CD4-positive, alpha-beta T cell treated with Interleukin-1 beta for 1 hour (primary cell): ENCODE results near the gene ATP1B2.
"Not testable (repeated sequence)": the region's sequence is repeated elsewhere in the genome, so short reads cannot be mapped to it uniquely, and the experiment has no call there.

Experiments used
- DNase-seq, 2 donors: peaks; one replicate each; pipeline ENCODE4 v3.0.0-alpha.2; 2020 to 2022

The ATP1B2 gene, protein sequence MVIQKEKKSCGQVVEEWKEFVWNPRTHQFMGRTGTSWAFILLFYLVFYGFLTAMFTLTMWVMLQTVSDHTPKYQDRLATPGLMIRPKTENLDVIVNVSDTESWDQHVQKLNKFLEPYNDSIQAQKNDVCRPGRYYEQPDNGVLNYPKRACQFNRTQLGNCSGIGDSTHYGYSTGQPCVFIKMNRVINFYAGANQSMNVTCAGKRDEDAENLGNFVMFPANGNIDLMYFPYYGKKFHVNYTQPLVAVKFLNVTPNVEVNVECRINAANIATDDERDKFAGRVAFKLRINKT

DNA sequence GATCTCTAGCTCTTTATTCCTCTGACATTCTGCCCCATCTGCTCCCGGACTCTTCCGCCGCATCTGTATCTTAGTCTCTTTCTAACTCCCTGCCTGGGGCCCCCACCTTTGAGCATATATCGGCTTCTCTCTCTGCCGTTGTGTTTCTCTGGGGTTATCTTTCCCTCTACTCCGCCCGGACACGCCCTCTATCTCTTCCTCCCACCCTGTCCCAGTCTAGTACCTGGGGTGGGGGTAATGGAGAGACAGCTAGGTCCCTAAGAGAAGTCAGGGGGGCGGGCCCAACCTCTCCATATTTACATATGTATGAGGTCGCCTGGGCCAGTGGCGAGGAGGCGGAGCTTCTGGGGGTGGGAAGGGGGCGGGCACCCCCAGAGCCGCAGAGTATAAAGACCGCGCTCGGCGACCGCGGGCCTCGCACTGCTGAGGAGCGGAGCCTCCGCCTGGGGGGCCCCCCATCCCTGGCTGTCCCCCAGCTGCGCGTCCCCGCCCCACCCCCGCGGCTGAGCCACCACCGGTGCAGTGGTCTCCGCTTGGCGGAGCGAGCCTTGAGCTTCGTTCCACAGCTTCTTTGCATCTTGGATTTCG, at the start of gene ATP1B2:
Gene ATP1B2, plus strand, starts transcription at position 418 of the 588 bp plus-strand sequence. CDS start 593 bp downstream, outside the sequence.
- DNase-seq: peak; percentile 76 to 78

GRCh38 chr17:7606280-7606679, 44.4 kb upstream of the ATP1B2 start:
- no peak for DNase-seq

GRCh38 chr17:7610641-7611040, 40.1 kb upstream of the ATP1B2 start:
- DNase-seq: no peak

- DNase-seq: no peak
Observed at GRCh38 chr17:7611635-7612293, 39.0 kb upstream of the ATP1B2 start.

- DNase-seq: no peak
Observed at GRCh38 chr17:7612294-7612640, 38.5 kb upstream of the ATP1B2 start.

DNA sequence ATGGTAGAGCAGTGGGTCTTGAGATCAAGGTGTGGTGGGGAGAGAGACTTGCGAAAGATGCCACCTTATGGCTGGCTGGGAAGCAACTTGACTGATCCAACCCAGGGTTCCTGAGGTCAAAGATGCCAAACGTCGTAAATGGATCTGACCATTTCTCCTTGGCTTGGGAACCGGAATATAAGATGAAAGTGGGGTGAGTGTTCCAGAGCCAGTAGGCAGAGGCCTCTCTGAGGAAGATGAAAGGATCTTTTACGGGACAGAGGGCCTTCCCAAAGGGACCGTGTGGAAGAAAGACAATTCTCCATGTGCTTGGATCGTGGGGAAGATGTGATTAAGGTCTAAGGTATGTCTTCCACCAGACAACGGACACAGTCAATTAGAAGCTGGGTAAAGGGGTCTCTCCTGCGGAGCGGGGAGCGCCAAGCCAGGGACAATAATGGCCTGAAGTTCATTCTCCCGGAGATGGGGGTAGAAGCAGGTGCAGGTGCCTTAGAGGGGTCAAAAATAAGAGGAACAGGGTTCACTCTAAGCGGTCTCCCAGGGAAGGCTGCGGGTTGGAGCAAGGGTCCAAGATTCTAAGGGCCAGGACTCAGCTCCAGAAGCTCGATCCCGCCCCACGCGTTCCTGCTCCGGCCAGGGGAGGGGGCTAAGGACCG, 36.8 kb upstream of the ATP1B2 start:
- no peak for DNase-seq

DNA sequence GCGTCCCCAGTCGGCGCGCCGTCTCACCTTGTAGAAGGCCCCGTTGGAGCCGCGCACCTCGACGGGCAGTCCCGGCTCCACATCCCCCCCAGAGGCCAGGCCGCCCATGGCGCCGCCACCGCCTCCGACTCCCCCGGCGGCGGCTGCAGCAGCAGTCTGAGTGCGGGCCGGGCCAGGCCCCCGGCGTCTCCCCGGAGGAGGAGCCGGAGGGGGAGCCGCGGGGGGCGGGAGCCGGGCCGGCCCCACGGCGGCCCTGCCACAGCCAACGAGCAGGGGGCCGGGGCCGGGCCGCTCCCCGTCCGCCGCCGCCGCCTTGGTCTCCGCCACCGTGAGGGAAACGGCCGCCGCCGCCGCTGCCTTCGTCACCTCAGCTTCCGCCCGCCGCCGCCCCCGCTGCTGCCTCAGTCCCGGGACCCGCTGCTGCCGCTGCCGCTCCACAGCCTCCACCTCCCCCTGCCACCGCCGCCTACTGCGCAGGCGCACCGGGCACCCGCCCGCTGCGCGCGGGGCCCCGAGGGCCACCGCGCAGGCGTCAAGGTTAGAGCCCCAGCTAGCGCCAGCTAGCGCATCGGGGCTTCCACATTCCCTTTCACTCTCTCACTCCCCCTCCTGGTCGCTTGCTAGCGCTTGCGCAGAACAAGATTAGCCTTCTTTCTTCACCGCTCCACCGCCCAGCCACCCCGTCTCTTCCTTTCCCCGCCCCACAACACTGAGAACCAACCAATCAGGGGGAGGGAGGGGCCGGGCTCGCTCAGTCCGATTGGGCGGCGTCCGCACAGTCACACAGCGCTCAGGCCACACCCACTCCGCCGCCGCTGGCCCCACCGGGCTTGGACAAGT, 36.1 kb upstream of the ATP1B2 start, which contains the start of gene FXR2:
Gene FXR2, minus strand, starts transcription at position 473 of the 840 bp plus-strand sequence. Its CDS starts 365 bp downstream, at position 108.
- DNase-seq: peak; percentile 100

GRCh38 chr17:7615265-7615747, 35.4 kb upstream of the ATP1B2 start:
- no peak for DNase-seq

- DNase-seq: no peak
Observed at GRCh38 chr17:7618608-7619007, 32.1 kb upstream of the ATP1B2 start.

GRCh38 chr17:7620835-7621234, 29.9 kb upstream of the ATP1B2 start:
- no peak for DNase-seq

- DNase-seq: no peak
Observed at GRCh38 chr17:7623661-7624060, 27.1 kb upstream of the ATP1B2 start.

DNA sequence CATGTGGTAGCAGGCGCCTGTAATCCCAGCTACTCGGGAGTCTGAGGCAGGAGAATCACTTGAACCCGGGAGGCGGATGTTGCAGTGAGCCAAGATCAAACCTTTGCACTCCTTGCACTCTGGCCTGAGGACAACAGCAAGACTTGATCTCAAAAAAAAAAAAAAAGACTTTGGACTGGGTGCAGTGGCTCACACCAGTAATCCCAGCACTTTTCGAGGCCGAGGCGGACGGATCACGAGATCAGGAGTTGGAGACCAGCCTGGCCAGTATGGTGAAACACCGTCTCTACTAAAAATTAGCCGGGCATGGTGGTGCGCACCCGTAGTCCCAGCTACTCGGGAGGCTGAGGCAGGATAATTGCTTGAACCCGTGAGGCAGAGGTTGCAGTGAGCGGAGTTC, 25.0 kb upstream of the ATP1B2 start:
- not testable (repeated sequence) for DNase-seq

DNA sequence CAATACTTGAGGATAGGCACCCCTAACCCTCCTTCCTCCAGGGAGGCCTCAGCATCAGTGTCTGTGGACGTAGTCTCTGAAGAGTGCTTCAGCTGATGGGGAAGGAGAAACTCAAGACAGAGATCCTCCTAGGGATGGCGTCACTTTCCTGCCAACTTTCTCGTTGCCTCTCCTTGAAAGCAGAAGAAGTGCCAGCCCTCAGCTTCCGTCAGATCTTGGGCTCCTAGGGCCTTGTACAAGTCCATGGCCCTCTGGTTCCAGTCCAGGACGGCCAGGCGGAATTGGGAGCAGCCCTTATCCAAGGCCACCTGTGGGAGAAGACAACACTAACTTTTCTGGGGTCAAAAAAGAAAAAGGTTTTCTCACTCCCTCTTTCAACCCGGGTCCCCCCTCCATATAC, 24.4 kb upstream of the ATP1B2 start:
- peak in 1 of 2 donors; percentile 19 for DNase-seq

DNA sequence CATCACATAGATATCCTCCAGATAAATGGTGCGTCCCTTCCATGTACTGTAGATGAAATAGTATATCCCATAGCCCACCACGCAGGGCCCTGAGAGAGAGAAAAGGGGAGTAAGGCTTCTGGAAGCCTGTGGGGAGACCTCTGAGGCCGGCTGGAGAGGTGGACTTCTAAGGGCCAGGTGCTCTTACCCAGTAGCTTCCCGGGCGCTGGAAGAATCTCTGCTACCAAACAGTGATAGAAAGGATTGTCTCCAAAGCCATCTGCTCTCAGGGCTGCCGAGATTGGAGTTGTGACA, 23.8 kb upstream of the ATP1B2 start:
- no peak for DNase-seq

GRCh38 chr17:7627250-7628121, 23.2 kb upstream of the ATP1B2 start, which contains the start of gene SAT2:
TSS of gene SAT2 (minus strand) at chr17:7627821. CDS start at chr17:7627635, 186 bp downstream.
- peak; percentile 90 for DNase-seq

- no peak for DNase-seq
Observed at GRCh38 chr17:7629939-7630571, 20.7 kb upstream of the ATP1B2 start, which contains the start of gene SHBG. TSS of gene SHBG (plus strand) at chr17:7630135. CDS start at chr17:7630173, 38 bp downstream.

DNA sequence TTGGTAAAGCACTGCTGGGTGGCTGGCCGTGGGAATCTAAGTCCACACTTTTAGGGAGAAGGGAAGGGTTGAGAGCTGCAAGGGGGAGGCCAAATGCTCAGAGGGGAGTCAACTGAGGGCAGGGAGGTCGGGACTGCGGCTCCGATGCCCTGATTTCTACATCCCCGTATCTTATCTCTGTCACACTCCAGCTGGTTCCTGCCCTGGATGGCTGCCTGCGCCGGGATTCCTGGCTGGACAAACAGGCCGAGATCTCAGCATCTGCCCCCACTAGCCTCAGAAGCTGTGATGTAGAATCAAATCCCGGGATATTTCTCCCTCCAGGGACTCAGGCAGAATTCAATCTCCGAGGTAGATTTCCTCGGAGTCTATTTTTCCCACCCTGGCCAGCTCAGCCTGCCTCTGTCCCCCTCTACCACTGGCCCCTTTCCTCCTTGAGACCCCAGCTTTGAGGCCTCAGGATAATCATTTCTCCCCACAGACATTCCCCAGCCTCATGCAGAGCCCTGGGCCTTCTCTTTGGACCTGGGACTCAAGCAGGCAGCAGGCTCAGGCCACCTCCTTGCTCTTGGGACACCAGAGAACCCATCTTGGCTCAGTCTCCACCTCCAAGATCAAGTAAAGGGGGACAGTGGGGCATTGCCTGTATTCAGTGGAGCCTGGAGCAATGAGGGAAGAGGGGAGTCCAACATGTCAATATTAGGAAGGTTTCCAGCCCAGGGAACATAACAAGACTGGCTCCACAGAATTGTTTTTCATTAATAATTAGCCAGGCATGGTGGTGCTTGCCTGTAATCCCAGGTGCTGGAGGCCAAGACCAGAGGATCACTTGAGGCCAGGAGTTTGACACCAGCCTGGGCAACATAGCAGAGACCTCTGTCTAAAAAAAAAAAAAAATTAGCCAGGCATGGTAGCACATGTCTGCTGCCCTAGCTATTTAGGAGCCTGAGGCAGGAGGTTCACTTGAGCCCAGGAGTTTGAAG, 19.0 kb upstream of the ATP1B2 start:
- no peak for DNase-seq

DNA sequence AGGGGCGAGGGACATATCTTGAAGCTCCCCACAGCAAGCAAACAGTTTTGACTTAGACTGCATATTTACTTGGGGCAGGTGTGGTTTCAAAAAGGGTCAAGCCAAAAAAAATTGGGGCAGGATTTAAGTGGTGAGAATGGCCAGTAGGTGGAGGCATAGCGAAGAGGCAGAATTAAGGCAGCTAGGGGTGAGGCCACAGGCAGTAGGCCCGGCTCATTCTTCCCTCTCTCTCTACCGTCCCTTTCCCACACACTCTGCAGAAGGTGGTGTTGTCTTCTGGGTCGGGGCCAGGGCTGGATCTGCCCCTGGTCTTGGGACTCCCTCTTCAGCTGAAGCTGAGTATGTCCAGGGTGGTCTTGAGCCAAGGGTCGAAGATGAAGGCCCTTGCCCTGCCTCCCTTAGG, 18.2 kb upstream of the ATP1B2 start:
- DNase-seq: peak; percentile 41 to 49

- DNase-seq: no peak
Observed at GRCh38 chr17:7633093-7633492, 17.6 kb upstream of the ATP1B2 start.

GRCh38 chr17:7634384-7634783, 16.3 kb upstream of the ATP1B2 start:
- no peak for DNase-seq
